ENCODE results near the gene SLC25A23. TPM values are rescaled to one million over a fixed set of nuclear protein-coding genes. Genes with fewer than 3 reads are reported as not detected.

The SLC25A23 gene
- total and polyA plus RNA-seq, 12 donors = 53.4 to 126 (median 94.6) TPM

DNA sequence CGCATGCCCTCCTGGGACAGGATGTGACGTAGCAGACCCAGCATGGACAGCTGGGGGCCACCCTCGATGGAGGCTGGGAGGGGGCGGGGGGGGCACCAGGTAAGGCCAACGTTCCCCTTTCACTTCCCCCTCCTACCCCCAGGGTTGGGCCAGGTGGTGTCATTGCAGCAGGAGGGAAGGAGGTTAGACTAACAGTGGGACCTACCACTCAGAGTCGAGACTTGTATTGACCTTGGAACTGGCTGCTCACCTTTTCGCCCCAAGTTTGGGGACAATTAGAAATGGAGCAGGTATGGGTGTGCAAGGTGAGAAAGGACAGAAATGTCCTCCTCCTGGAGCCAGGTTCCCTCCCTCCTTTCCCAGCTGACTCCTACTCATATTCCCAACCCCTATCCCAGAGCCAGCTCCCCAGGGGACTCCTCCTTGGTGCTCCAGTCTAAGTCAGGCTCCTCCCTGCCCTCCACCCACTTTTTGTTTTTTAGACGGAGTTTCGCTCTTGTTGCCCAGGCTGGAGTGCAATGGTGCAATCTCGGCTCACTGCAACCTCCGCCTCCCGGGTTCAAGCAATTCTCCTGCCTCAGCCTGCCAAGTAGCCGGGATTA is 17.4 kb downstream of the SLC25A23 start:
- Histone ChIP-seq H3K9me3 (peaks cover 0 to 23% (median 0%) of the 10 kb centered on the region in 11 donors), H3K27ac (no peak overlapping the region), H3K27me3 (no peaks in the 10 kb centered on the region), H3K36me3 (peaks cover 0 to 26% (median 7%) of the 10 kb centered on the region in 9 donors), H3K4me1 (no peaks in the 10 kb centered on the region), H3K4me3 (no peak overlapping the region)
- DNase-seq (no peak), ATAC-seq (peak in 1 of 8 donors; percentile 48)
- TF ChIP-seq, protein P1, sequence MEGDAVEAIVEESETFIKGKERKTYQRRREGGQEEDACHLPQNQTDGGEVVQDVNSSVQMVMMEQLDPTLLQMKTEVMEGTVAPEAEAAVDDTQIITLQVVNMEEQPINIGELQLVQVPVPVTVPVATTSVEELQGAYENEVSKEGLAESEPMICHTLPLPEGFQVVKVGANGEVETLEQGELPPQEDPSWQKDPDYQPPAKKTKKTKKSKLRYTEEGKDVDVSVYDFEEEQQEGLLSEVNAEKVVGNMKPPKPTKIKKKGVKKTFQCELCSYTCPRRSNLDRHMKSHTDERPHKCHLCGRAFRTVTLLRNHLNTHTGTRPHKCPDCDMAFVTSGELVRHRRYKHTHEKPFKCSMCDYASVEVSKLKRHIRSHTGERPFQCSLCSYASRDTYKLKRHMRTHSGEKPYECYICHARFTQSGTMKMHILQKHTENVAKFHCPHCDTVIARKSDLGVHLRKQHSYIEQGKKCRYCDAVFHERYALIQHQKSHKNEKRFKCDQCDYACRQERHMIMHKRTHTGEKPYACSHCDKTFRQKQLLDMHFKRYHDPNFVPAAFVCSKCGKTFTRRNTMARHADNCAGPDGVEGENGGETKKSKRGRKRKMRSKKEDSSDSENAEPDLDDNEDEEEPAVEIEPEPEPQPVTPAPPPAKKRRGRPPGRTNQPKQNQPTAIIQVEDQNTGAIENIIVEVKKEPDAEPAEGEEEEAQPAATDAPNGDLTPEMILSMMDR (IDR thresholded peaks at IDR 0.05) = no peak
- 87 to 88% methylated on average over 13 of the region's 13 CpGs for WGBS, 2 donors
- intact Hi-C loops (cut with DNase I) = no loop called here

DNA sequence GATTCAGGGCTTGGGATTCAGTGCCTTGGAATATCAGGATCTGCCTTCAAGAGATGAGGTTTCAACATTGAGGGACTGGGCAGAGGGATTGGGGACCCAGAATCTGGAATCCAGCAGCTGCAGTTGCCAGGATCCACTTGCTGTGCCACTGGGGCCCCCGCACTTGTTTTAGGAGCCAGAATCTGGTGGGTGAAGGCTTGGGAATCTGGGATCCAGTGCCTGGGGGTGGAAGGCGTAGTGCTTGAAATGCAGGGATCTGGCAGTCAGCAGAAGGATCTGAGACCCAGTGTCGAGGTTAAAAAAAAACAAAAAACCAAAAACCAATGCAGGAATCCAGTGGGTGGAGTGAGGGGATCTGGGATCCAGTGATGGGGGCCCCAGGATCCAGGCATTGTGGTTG is 18.7 kb downstream of the SLC25A23 start:
- ATAC-seq (no peak), DNase-seq (no peak)
- no peaks in the 10 kb centered on the region for H3K4me1 ChIP-seq
- 85 to 91% methylated on average over 3 of the region's 3 CpGs for WGBS, 2 donors
- H3K27ac ChIP-seq = no peak overlapping the region
- H3K36me3 ChIP-seq = peaks cover 0 to 13% (median 7%) of the 10 kb centered on the region in 9 donors
- intact Hi-C loops (cut with DNase I) = no loop called here
- H3K27me3 ChIP-seq = no peaks in the 10 kb centered on the region
- TF ChIP-seq, protein P1 (IDR thresholded peaks at IDR 0.05) = no peak
- peaks cover 0 to 10% (median 0%) of the 10 kb centered on the region in 11 donors for H3K9me3 ChIP-seq
- no peak overlapping the region for H3K4me3 ChIP-seq

DNA sequence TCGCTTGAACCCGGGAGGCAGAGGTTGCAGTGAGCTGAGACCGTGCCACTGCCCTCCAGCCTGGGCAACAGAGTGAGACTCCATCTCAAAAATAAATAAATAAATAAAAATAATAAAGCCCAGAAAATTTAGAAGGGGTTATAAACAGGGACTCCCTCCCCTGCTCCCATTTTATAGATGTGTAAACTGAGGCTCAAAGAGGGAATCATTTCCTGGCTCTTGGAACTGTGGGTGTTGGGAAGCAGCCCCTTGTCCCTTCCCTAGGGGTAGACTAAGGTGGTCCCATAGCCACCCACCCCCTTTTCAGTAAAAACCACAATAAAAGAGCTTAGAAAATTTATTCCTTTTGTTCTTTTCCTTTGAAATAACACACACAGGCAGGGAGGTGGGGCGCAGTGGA is 19.8 kb downstream of the SLC25A23 start:
- WGBS, 2 donors = 94% methylated on average over 4 of the region's 4 CpGs
- ATAC-seq (no peak), DNase-seq (no peak)
- no peaks in the 10 kb centered on the region for H3K4me1 ChIP-seq
- intact Hi-C loops (cut with DNase I) = no loop called here
- no peak overlapping the region for H3K27ac ChIP-seq
- H3K36me3 ChIP-seq = peaks cover 0 to 2% (median 0%) of the 10 kb centered on the region in 9 donors
- TF ChIP-seq, protein P1 (IDR thresholded peaks at IDR 0.05) = no peak
- no peaks in the 10 kb centered on the region for H3K27me3 ChIP-seq
- no peak overlapping the region for H3K4me3 ChIP-seq
- no peaks in the 10 kb centered on the region for H3K9me3 ChIP-seq

DNA sequence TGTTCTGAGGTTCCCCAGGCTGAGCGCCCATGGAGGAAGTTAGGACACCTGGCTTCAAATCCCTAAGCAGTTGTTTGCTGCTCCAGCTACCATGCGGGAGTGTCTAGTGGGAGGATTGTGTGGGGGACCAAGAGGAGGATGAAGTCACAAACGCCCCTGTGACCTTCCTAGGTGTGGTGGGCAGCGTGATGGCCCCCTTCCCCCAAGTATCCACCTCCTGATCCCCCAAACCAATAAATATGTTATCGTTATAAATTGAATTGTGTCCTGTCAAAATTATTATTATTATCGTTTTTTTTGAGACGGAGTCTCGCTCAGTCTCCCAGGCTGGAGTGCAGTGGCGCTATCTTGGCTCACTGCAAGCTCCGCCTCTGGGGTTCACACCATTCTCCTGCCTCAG is 25.9 kb downstream of the SLC25A23 start, which contains the start of gene SLC25A41:
SLC25A41 (minus strand) TSS at position 101 of the 400 bp plus-strand sequence; CDS start at position 31, 70 bp downstream.
- Histone ChIP-seq H3K4me3 (no peak within 1 kb of the TSS), H3K4me1 (no peaks in the 10 kb centered on the region), H3K27me3 (no peaks in the 10 kb centered on the region), H3K9me3 (no peaks in the 10 kb centered on the region), H3K36me3 (no peaks in the 10 kb centered on the region), H3K27ac (no peak within 1 kb of the TSS)
- WGBS, 2 donors = 91 to 93% methylated on average over 10 of the region's 10 CpGs
- ATAC-seq = no peak
- TF ChIP-seq, protein P1 (IDR thresholded peaks at IDR 0.05) = no peak
- no peak for DNase-seq
- intact Hi-C loops (cut with DNase I) = no loop called here

Data from heart right ventricle (tissue), 16 donors.